SKM-1 treated with dmso at 0.1 percent for 144 hours (cell line): ENCODE measurements around the gene FBLN1.
"Not testable (repeated sequence)": the region's sequence is repeated elsewhere in the genome, so short reads cannot be mapped to it uniquely, and the experiment has no call there.

Experiments
- DNase-seq: peaks from one replicate; lab custom pipeline; 2025; ENCODE audit not compliant: unreplicated experiment; lab: John Stamatoyannopoulos, UW

FBLN1 gene

GRCh38 chr22:45525480-45525879 lies 22.8 kb downstream of the FBLN1 start:
- no peak for DNase-seq

- no peak for DNase-seq
Observed at GRCh38 chr22:45526281-45526680, 23.6 kb downstream of the FBLN1 start.

- no peak for DNase-seq
Observed at GRCh38 chr22:45526768-45527360, 24.2 kb downstream of the FBLN1 start.

- no peak for DNase-seq
Observed at GRCh38 chr22:45527456-45527855, 24.8 kb downstream of the FBLN1 start.

GRCh38 chr22:45528046-45528445 lies 25.4 kb downstream of the FBLN1 start:
- DNase-seq: no peak

GRCh38 chr22:45529105-45529504 lies 26.4 kb downstream of the FBLN1 start:
- no peak for DNase-seq

GRCh38 chr22:45529971-45530575 lies 27.4 kb downstream of the FBLN1 start:
- no peak for DNase-seq

- DNase-seq: no peak
Observed at GRCh38 chr22:45531441-45532234, 29.0 kb downstream of the FBLN1 start.

- DNase-seq: no peak
Observed at GRCh38 chr22:45532235-45532631, 29.6 kb downstream of the FBLN1 start.

GRCh38 chr22:45533703-45534102 lies 31.0 kb downstream of the FBLN1 start:
- no peak for DNase-seq

GRCh38 chr22:45534339-45535192 lies 31.9 kb downstream of the FBLN1 start:
- no peak for DNase-seq

GRCh38 chr22:45535290-45535689 lies 32.6 kb downstream of the FBLN1 start:
- no peak for DNase-seq

GRCh38 chr22:45535835-45536234 lies 33.2 kb downstream of the FBLN1 start:
- DNase-seq: not testable (repeated sequence)

- DNase-seq: no peak
Observed at GRCh38 chr22:45537734-45538181, 35.1 kb downstream of the FBLN1 start.

GRCh38 chr22:45538281-45538680 lies 35.6 kb downstream of the FBLN1 start:
- no peak for DNase-seq

GRCh38 chr22:45540122-45540521 lies 37.4 kb downstream of the FBLN1 start:
- no peak for DNase-seq

- no peak for DNase-seq
Observed at GRCh38 chr22:45541382-45541979, 38.8 kb downstream of the FBLN1 start.

- DNase-seq: no peak
Observed at GRCh38 chr22:45542001-45542520, 39.4 kb downstream of the FBLN1 start.

GRCh38 chr22:45542736-45543135 lies 40.1 kb downstream of the FBLN1 start:
- not testable (repeated sequence) for DNase-seq

GRCh38 chr22:45543243-45543642 lies 40.6 kb downstream of the FBLN1 start:
- DNase-seq: no peak
